HG02852 (cell line): ENCODE data around the gene EPC2.
A peak's percentile ranks its signal among the peaks of the same experiment; 100 is the strongest.
"Not testable (repeated sequence)": the region's sequence is repeated elsewhere in the genome, so short reads cannot be mapped to it uniquely, and the experiment has no call there.

Experiments
- ATAC-seq: cut with Tn5 transposase; IDR thresholded peaks from one replicate; pipeline ENCODE4 v1.9.1; 2021; ENCODE audit warnings: mild to moderate bottlenecking, moderate library complexity; ENCODE audit not compliant: unreplicated experiment

The EPC2 gene

DNA sequence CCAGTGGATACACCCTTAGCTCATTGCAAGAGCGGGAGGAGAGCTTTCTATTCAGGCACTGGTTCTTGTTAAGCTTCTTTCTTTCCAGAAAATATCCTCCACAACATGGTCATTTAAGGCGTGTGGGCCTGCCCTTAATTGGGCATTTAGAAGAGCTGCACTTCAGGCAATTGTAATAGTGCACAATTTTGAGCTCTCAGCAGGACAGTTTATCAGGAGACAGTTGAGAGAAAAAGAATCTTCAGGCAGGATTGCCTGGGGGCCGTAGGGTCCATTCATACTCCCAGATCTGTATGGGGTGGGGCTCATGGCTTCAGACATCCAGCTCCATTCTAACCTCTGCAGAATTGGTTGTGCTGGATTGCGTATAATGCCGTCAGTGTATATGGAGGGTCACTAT, 6.0 kb upstream of the EPC2 start:
- ATAC-seq = no peak

DNA sequence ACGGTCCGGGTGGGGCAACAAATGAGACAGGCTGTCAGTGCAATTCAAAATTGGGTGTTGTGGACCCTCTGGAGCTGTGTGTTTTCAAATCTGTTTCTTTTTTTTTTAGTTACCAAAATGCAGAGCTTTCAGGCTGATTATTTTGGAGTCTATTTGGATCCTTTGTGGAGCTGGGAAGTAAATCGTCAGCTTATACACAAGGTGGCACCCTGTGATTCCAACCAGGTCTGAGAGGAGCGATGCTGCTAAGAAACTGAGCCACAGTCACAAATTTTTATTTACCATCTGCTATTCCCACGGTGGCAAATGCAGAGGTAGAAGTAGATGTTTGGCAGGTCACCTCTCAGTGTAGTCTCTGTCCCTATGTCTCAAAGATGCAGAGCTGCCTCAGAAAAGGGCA, 3.8 kb upstream of the EPC2 start:
- ATAC-seq = no peak

DNA sequence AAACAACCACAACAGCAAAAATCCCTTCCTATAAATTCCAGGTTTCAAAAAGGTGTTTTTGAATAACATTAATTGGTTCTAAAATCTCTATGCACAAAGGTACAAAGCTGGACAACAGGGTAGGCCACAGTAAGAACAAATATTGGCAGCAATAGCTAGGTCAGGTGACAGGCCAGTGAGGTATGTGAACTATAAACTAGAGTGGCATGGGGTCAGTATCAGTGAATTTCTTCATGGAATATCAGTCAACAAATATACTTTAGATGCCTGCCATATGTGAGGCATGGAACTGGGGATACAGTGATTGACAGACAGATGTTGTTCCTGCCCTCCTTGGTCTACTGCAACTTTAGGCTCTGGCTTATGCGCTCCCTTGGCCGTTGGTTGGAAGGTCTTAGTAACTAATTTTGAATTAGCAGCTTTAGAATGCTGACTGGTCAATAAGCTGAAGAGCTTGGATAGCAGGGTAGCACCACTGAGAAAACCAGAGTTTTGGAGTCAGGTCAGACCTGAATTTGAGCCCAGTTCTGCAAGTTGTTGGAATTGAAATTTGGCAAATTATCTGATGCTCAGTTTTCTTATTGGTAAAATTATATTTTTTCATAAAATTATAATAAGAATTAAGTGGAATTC, 2.3 kb upstream of the EPC2 start:
- ATAC-seq = no peak

DNA sequence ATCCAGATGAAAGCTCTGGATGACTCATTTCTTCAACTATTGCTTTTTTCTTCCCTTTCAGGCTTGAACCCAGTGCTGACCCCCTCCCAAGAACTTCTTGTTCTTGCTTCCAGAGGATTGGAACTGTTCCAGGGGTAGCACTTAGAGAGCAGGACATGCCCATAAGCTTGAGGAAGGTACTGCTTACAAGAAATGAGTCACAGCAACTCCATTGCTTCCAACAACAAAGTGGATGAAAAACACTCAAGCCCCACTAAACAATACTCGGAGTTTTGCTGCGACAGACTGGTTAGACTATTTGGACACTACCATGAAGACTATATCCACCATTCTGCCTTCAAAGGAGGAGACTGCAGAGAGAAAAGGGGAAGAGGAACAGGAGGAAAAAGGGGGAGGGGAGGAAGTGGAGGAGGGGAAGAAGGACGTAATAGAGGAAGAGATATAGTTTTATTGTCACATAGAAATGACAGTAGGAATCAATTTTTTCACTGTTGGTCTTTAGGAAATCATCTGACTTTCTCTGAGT, 1.6 kb upstream of the EPC2 start:
- no peak for ATAC-seq

DNA sequence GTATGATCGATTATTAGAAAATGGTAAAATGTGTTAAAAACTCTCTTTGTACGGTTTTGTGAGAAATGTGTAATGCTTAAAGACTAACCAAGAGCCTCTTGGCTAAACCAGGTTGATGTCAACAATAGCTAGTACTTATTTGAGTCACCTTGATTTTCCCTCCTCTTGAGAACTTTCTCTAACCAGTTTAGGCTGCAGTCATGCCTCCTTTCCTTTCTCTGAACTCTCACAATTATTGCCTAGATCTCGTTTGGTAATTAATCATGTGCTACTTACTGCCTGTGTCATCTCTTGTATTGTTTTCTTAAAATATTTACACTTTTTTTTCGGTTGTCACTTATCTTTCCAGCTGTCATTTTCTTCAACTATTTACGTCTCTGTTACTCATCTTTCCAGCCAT, 1.1 kb upstream of the EPC2 start:
- ATAC-seq = peak; percentile 31

DNA sequence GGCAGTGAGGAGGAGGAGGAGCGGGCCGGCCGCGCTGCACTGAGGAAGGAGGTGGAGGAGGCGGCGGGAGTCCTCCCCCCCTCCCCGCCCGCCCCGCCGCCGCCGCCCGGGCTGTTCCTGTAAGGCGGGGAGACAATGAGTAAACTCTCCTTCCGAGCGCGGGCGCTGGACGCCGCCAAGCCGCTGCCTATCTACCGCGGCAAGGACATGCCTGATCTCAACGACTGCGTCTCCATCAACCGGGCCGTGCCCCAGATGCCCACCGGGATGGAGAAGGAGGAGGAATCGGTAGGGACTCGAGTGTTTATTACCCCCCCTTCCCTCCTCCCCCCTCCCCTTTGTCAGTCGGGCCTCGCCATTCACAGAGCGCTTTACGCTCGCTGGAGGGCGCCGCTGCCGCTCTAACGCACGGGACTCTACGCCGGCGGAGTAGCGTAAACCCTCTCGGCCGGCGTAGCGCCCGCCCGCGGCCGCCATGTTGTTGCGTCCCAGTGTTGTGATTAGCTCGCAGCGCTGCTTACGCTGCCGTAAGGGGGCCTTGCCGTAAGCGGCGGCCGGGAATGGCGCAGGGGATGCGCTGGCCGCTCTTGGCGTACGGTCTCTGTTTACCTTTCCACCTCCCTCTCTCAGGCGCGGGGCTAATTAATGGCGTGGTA, 460 bp downstream of the EPC2 start:
- peak; percentile 38 for ATAC-seq

DNA sequence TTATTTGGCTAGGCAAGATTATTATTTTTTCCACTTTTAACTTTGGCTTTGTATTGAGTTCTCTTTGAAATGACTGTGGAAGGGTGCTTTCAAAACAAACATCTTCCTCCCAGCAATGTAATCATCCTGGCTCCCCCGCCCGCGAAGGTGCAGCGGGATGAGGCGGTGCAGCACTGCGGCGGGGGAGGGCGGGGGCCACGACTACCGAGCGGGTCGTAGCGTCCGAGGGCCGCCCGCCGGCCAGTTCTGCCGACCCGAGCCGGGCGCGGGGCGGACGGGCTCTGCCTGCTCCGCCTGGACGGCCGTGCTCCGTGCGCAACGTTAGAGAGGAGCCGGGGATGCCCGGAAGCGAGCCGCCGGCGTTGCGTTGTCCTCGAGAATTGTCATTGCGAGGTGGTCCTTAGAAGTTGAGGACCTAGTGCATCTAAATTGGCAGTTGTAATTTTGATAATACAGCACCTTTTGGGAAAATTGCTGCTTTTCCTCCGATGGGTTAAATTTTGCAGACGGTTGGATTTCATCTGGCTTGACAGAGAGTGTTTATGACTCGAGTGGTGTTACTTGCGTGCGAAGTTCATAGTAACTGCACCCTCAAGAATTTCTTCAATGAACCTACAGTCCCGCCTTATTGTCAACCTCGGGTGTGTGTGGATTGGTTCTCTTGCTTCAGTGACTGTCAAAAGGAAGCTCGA, 1.1 kb downstream of the EPC2 start:
- peak; percentile 48 for ATAC-seq

DNA sequence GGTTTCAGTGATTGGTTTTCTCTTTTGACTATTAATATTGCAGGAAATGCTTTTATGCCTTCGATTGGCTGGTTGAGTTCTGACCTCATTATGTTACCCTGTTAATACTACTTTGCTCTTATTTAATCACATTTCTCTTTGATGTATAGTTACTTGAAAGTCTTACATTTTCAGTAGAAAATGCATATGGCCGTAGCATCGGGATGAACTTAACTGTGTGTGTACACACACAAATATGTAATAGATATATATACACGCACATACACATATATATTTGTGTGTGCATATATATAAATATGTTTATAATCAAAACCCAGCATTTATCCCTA, 1.6 kb downstream of the EPC2 start:
- ATAC-seq = no peak

DNA sequence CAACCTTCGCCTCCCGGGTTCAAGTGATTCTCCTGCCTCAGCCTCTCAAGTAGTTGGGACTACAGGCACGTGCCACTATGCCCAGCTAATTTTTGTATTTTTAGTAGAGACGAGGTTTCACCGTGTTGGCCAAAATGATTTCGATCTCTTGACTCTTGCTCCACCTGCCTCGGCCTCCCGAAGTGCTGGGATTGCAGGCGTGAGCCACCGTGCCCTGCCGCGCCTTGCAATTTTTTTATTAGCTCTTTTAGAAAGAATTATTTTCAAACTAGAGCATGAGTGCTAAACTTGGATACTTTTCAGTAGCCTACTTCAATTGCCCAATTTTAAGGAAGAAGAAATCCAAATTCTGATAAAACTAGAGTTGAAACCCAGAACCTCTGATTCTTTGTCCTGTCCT, 3.2 kb downstream of the EPC2 start:
- ATAC-seq = not testable (repeated sequence)

DNA sequence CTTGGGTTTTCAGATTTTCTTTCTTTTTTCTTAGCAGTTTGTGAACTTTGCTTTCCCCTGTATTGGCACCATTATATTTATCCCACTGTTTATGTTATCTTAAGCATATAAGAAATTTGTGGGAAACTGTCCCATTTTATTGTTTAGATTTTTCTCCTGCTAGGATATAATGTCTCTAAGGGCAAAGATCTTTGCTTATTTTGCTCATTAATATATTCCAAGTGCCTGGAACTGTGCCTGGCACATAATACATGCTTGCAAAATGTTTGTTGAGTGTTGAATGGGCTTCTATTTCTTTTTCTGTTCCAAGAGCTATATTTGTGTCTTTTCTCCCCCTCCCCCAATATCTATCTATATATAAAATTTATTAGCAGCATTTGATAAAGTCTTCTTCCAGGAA, 5.4 kb downstream of the EPC2 start:
- ATAC-seq = no peak

DNA sequence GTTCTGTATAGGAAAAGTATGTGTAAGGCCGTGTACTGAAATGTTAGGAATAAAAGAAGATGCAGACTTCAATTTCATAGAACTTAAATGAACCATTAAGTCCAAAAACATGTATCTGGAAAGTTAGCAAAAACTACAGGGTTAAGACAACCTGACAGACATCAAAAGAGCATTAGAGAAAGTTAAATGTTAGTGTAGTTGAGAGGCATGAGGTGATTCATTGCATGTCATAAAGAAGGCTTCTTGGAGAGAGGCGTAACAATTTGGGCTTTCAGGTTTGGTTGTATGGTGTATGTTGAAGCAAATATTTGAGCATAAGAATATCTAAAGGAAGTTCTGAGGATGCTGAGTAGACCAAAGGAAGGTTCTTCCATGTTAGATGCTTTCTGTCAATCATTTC, 6.3 kb downstream of the EPC2 start:
- no peak for ATAC-seq

DNA sequence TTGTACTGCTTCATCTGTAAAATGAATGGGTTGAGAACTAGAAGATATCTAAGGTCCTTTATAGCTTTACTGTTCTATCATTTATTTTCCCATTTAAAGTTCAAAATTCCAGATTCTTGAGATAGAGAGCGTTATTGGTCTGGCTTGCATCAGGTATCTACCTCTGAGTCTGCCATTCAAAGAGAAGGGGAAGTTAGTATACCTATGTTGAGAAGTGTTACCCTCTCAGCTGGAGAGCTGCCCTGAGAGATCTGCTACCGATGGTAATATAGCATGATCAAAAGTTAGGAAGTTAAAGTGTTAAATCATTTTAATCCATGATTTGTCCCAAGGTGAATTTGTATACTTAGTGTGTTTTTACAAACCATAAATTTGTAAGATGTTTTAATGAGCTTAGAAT, 7.4 kb downstream of the EPC2 start:
- ATAC-seq = no peak

DNA sequence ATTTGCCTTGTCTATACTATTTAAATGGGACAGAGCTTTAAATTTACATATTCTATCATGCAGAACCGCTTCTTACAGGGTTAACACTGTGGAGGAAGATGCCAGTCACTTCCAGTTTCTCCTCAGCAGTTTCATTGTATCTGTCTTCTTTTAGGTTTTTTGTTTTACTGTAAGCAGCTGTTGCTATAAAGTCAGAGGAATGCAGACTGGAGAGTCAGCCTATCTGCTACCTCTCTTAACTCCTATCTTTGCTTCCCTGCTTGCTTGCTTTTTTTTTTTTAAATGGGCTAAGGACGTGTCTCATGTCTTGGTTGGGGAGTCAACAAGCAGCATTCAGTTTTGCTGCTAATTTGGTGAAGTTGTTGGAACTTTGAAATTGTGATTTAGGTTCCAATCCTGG, 8.9 kb downstream of the EPC2 start:
- ATAC-seq = peak; percentile 94

DNA sequence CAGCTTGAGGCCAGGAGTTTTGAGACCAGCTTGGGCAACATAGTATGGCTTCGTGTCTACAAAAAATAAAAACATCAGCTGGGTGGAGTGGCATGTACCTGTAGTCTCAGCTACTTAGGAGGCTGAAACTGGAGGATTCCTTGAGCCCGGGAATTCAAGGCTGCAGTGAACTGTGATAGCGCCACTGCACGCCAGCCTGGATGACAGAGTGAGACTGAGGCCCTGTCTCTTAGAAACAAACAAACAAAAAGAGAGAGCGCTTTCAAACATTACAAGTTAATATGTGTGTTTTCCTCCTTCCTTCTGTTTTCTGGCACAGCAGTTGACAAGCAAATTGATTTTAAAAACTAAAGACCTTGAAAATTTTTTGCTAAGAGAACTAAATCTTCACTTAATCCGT, 9.9 kb downstream of the EPC2 start:
- ATAC-seq = no peak

DNA sequence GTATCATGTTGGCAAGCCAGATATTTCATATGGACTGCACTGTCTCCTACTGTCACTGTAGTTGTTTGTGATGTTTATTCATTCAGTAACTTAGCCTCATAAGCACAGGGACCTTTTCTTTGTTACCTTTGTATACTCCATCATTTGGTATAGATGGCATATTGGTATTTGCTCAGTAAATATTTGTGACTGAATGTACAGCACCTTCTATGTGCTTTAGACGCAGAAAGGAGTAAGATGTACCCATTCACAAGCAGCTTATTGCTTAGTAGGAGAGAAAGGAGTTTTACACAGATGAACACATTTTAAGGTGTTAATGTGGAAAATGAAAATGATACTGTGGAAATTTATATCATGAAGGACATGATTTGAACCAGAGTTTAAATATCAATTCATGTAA, 12.0 kb downstream of the EPC2 start:
- ATAC-seq = no peak

DNA sequence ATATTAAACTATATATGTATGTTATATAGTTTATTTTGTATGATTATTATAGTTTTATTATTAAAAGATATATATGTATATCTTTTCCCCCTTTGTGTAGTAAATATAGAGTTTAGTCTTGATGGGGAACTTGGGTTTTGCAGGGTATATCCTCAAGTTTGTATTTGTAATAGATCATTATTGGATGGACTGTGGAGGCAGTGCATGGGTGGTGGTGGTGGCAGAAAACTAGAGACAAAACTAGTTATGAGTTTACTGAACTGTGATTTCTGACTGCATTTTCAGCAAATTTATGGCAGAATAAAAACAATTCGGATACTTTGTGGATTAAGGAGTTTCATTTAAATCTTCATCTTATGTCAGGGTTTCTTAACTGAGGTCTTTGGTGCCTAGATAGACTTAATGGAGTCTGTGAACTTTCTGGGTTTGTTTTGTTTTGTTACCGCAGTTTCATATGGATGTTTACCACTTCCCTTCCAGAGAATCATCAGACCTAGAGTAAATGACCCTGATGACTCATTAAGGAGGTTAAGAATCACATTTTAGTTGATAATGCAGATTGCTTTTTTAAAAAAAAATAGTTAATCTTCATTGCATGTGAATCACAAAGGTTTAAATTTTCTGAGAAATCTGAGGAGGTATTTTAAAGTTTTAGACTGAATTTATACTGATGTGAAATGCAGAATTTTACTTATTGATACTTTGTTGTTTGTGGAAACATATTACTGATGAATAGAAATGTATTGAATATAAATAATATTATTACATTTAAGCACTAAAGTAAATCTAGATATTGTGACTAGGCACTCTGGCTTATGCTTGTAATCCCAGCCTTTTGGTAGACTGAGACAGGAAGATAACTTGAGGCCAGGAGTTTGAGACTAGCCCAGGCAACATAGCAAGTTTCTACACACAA, 14.5 kb downstream of the EPC2 start:
- peak; percentile 97 for ATAC-seq

DNA sequence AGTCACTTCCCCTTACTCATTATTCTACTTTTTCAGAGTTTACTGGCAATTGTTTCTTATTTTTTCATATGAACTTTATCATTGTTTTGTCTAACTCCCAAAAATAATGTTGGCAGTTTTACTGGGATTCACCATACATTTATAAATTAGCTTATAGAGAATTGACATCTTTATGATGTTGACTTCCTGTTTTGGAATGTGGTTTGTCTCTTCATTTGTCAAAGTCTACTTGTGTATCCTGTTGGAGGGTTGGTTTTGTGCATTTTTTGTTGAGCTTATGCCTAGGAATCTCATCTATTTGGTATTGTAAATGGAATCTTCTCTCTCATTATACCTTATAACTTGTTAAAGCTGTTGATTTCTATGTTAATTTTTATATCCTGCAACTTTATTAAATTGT, 16.4 kb downstream of the EPC2 start:
- ATAC-seq = no peak

DNA sequence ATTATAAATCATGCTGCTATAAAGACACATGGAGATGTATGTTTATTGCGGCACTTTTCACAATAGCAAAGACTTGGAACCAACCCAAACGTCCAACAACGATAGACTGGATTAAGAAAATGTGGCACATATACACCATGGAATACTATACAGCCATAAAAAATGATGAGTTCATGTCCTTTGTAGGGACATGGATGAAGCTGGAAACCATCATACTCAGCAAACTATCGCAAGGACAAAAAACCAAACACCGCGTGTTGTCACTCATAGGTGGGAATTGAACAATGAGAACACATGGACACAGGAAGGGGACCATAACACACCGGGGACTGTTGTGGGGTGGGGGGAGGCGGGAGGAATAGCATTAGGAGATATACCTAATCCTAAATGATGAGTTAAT, 17.8 kb downstream of the EPC2 start:
- ATAC-seq = not testable (repeated sequence)

DNA sequence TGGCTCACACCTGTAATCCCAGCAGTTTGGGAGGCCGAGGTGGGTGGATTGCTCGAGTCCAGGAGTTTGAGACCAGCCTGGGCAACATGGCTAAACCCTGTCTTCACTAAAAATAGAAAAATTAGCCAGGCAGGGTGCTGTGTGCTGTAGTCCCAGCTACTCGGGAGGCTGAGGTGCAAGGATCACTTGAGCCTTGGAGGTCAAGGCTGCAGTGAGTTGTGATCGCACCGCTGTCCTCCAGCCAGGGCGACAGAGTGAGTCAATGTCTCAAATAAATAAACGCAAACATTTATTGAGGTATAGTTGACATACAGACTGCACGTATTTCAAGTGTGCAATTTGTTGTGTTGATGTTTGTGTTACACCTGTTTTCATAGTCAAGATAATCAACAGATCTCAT, 19.7 kb downstream of the EPC2 start:
- ATAC-seq = no peak

DNA sequence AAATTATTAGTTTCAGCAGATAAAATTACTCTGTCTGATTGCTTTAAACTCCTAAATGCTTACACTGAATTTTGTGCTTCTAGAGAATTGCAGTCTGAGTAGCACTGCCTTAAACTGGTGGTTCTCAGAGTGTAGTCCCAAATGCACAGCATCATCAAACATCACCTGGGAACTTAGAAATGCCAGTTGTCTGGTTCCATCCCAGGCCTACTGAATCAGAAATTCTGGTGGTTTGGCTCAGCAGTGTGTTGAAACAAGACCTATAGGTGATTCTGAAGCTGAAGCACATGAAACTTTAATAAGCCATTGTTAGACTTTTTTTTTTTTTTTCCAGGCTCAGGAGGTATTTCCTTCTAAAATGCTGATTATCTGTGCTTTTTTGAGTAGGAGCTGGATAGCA, 22.0 kb downstream of the EPC2 start:
- ATAC-seq = no peak

DNA sequence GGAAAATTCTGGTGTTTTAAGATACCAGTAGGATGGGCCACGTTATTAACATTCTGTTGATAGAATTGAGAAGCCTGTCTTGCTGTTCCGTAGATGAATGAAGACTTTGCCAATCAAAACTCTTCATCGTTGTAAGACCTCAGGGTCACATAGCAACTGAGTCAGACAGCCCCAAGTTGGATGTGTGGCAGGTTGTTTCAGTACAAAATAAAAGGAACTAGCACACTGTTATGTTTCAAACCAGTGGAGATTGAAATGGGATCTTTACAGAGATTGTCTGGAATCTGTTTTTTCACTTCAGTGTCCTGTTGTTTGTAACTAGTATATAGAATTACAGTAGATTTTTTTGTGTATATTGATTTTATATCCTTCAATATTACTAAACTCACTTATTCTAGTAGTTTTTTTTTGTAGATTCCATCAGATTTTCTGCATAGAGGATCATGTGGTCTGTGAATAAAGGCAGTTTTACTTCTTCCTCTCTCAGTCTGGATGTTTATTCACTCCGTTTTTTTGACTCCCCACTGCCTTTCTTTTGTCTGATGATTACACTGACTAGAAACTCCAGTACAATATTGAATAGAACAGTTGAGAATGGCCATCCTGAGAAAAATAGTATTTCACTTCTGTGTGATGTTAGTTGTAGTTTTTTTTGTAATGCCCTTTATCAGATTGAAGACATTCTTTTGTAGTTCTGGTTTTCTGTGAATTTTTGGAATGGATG, 22.7 kb downstream of the EPC2 start:
- no peak for ATAC-seq
